Stomach (tissue), 4 donors: ENCODE data around the gene ADCY9.

Experiments
- EP300 ChIP-seq: sonication (generic); formaldehyde crosslinking; IDR thresholded peaks from one replicate; pipeline ENCODE4 v1.6.1; 2017; ENCODE audit warnings: antibody characterized with exemption
- TF ChIP-seq, protein P1 (sequence below), 7 experiments: fragments of 450-650 bp in 4 of 7; fragments of 200-600 bp in 3 of 7; sonication (generic) in 3 of 7; IDR thresholded peaks; one replicate each; pipeline ENCODE4 v1.5.1; 2016 to 2019; ENCODE audit warnings: antibody characterized with exemption in 7 of 7, control low read depth in 2 of 7, mild to moderate bottlenecking in 1 of 7

DNA sequence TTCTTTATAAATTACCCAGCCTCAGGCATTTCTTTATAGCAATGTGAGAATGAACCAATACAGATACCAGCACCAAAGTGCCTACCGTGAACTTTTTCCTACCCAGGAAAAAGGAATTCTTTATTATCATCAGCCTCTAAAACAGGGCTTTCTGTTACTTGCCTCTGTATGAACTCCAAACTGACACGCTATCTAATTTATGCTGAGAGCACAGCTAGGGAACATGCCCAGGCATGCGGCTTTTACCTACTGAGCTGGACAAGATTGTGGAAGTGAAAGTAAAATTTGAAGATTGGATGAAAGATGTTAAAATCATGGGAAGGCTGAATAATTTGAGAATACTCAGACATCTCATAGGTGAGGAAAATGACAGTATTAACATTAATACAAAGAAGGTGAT is 24.4 kb upstream of the ADCY9 start:
- TF ChIP-seq, protein P1, sequence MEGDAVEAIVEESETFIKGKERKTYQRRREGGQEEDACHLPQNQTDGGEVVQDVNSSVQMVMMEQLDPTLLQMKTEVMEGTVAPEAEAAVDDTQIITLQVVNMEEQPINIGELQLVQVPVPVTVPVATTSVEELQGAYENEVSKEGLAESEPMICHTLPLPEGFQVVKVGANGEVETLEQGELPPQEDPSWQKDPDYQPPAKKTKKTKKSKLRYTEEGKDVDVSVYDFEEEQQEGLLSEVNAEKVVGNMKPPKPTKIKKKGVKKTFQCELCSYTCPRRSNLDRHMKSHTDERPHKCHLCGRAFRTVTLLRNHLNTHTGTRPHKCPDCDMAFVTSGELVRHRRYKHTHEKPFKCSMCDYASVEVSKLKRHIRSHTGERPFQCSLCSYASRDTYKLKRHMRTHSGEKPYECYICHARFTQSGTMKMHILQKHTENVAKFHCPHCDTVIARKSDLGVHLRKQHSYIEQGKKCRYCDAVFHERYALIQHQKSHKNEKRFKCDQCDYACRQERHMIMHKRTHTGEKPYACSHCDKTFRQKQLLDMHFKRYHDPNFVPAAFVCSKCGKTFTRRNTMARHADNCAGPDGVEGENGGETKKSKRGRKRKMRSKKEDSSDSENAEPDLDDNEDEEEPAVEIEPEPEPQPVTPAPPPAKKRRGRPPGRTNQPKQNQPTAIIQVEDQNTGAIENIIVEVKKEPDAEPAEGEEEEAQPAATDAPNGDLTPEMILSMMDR (IDR thresholded peaks at IDR 0.05), result no peak
- no peak for TF ChIP-seq EP300
